Transverse colon (tissue), 4 donors: ENCODE data around the gene CELF6.

Source experiments
- CTCF ChIP-seq, 5 experiments: fragments of 200-600 bp in 3 of 5; fragments of 450-650 bp in 2 of 5; sonication (generic) in 3 of 5; IDR thresholded peaks; 1 replicate in 2 of 5; 2 replicates in 3 of 5; pipeline ENCODE4 v1.5.1; 2016 to 2017; ENCODE audit warnings: antibody characterized with exemption in 5 of 5, inconsistent platforms in 3 of 5, mild to moderate bottlenecking in 2 of 5, moderate library complexity in 1 of 5
- POLR2AphosphoS5 ChIP-seq, 3 donors: sonication (generic); formaldehyde crosslinking; IDR thresholded peaks; one replicate each; pipeline ENCODE4 v1.6.1; 2016; ENCODE audit warnings: antibody characterized with exemption in 3 of 3

GRCh38 chr15:72248514-72248913, 71.4 kb downstream of the CELF6 start:
- no peak for TF ChIP-seq POLR2AphosphoS5 (IDR thresholded peaks at IDR 0.05)
- TF ChIP-seq CTCF (IDR thresholded peaks at IDR 0.05) = no peak
